GM23338 (cell line): ENCODE results near the gene RXRA.

Experiments used
- EZH2 ChIP-seq: fragments of 200-600 bp; sonication (generic); IDR thresholded peaks from one replicate; pipeline ENCODE4 v1.8.0; 2017; ENCODE audit warnings: antibody characterized with exemption, mild to moderate bottlenecking, low read depth; ENCODE audit not compliant: unreplicated experiment
- EZH2phosphoT487 ChIP-seq: fragments of 200-600 bp; sonication (generic); IDR thresholded peaks from one replicate; pipeline ENCODE4 v1.8.1; 2018; ENCODE audit warnings: antibody characterized with exemption; ENCODE audit not compliant: unreplicated experiment
- JUNB ChIP-seq: IDR thresholded peaks from one replicate; pipeline ENCODE4 v1.6.1; 2016; ENCODE audit warnings: antibody characterized with exemption; ENCODE audit not compliant: unreplicated experiment
- POLR2AphosphoS5 ChIP-seq: IDR thresholded peaks from 2 replicates; pipeline ENCODE4 v1.6.1; 2016; ENCODE audit warnings: antibody characterized with exemption, low read depth
- REST ChIP-seq: IDR thresholded peaks from one replicate; pipeline ENCODE4 v1.6.1; 2018; ENCODE audit warnings: antibody characterized with exemption; ENCODE audit not compliant: unreplicated experiment
- STAT1 ChIP-seq: IDR thresholded peaks from one replicate; pipeline ENCODE4 v1.6.1; 2016; ENCODE audit warnings: antibody characterized with exemption; ENCODE audit not compliant: unreplicated experiment
- ZNF114 ChIP-seq: fragments of 250-450 bp; sonication (Bioruptor Pico); IDR thresholded peaks from 2 replicates; pipeline ENCODE4 v1.5.0; 2020; ENCODE audit warnings: mild to moderate bottlenecking, moderate library complexity
- TF ChIP-seq, protein P1 (sequence below), 2 experiments: fragments of 200-600 bp in 1 of 2; sonication (generic) in 1 of 2; conservative IDR thresholded peaks; 2 replicates each; pipeline versions ENCODE4 v1.5.1 to v1.6.1; 2016 to 2017; ENCODE audit warnings: antibody characterized with exemption in 2 of 2, low read depth in 2 of 2, mild to moderate bottlenecking in 2 of 2, moderate library complexity in 1 of 2

DNA sequence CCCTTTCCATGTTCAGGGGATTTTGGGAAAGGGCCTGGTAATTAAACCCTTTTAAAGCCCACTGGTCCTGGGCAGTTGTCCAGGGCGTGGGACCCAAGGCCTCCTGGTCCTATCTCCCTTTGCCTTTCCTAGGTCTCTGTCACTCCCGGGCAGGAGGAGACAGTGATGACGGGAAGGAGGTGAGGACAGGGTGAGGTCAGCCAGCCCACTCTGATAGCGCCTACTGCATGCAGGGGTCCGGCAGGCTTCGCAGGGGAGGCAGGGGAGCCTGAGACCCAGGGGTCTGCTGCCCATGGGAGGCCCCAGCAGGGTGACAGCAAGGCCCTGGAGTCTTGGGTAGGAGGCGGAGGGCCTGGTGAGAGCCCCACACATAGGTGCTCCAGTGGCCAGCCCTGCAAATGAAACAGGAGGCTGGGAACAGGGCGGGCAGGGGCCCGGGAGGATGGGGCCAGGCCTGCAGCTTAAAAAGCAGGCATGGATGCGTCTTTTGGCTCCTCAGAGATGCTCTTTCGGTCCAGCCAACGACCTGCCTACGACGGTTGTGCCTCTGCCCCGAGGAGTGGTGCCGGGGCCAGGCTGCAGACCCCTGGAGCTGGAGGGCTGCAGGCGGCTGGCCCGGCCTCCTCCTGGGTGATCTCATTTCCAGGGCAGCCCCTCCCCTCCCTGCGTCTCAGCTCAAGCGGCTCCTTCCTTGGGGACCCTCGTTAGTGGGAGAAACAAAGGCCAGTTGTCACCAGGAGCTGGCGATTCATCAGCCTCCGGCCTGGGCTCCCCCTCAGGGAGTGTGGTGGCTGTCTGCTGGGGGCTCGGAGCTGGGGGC is 6.7 kb upstream of the RXRA start:
- TF ChIP-seq, protein P1, sequence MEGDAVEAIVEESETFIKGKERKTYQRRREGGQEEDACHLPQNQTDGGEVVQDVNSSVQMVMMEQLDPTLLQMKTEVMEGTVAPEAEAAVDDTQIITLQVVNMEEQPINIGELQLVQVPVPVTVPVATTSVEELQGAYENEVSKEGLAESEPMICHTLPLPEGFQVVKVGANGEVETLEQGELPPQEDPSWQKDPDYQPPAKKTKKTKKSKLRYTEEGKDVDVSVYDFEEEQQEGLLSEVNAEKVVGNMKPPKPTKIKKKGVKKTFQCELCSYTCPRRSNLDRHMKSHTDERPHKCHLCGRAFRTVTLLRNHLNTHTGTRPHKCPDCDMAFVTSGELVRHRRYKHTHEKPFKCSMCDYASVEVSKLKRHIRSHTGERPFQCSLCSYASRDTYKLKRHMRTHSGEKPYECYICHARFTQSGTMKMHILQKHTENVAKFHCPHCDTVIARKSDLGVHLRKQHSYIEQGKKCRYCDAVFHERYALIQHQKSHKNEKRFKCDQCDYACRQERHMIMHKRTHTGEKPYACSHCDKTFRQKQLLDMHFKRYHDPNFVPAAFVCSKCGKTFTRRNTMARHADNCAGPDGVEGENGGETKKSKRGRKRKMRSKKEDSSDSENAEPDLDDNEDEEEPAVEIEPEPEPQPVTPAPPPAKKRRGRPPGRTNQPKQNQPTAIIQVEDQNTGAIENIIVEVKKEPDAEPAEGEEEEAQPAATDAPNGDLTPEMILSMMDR (conservative IDR thresholded peaks at IDR 0.05; ENCODE audit: low read depth in 2 of 2): no peak
- TF ChIP-seq POLR2AphosphoS5 (no peak), EZH2 (no peak), REST (no peak), EZH2phosphoT487 (no peak), STAT1 (no peak), JUNB (no peak), ZNF114 (no peak)
